CD14-positive monocyte (primary cell): ENCODE data around the gene SPATA46. TPM values are rescaled to one million over a fixed set of nuclear protein-coding genes. Genes with fewer than 3 reads are reported as not detected.

Source experiments
- DNase-seq, 3 donors: peaks; one replicate each; pipeline ENCODE4 v3.0.0-alpha.2; 2011 to 2022
- H2AFZ ChIP-seq: 2 replicates; pipeline ENCODE4 v1.6.0; 2012; ENCODE audit warnings: mild to moderate bottlenecking, low read depth, low read length, inconsistent platforms; ENCODE audit not compliant: insufficient read depth, poor library complexity, severe bottlenecking
- H3K27ac ChIP-seq, 2 donors: 1 replicate in 1 of 2; 2 replicates in 1 of 2; pipeline ENCODE4 v1.5.1; 2012 to 2013; ENCODE audit warnings: low read length in 2 of 2, control low read depth in 1 of 2, inconsistent platforms in 1 of 2, low read depth in 1 of 2, mild to moderate bottlenecking in 1 of 2
- H3K27me3 ChIP-seq, 2 donors: one replicate each; pipeline versions ENCODE4 v1.6.0 to v1.6.1; 2011 to 2013; ENCODE audit warnings: low read length in 2 of 2; ENCODE audit not compliant: control insufficient read depth in 2 of 2, insufficient read depth in 2 of 2
- H3K36me3 ChIP-seq, 2 donors: replicated peaks in 1 of 2; 1 replicate in 1 of 2; 2 replicates in 1 of 2; pipeline versions ENCODE4 v1.5.1 to v1.6.1; 2012 to 2013; ENCODE audit warnings: low read length in 2 of 2, control low read depth in 1 of 2, inconsistent platforms in 1 of 2, mild to moderate bottlenecking in 1 of 2; ENCODE audit not compliant: insufficient read depth in 2 of 2, control insufficient read depth in 1 of 2
- H3K4me1 ChIP-seq, 2 donors: 1 replicate in 1 of 2; 2 replicates in 1 of 2; pipeline versions ENCODE4 v1.5.1 to v1.6.1; 2012 to 2013; ENCODE audit warnings: low read length in 2 of 2, control low read depth in 1 of 2, inconsistent platforms in 1 of 2, mild to moderate bottlenecking in 1 of 2, moderate library complexity in 1 of 2; ENCODE audit not compliant: insufficient read depth in 2 of 2, control insufficient read depth in 1 of 2
- H3K4me2 ChIP-seq: replicated peaks from 2 replicates; pipeline ENCODE3; 2012; ENCODE audit warnings: low read length, moderate library complexity, mild to moderate bottlenecking; ENCODE audit not compliant: poor library complexity, severe bottlenecking; ENCODE audit errors: extremely low read depth
- H3K4me3 ChIP-seq, 3 experiments: fragments of 200-600 bp in 1 of 3; sonication (generic) in 1 of 3; replicated peaks in 1 of 3; 1 replicate in 2 of 3; 2 replicates in 1 of 3; pipeline ENCODE4 v1.5.1; 2011 to 2013; ENCODE audit warnings: low read length in 3 of 3, mild to moderate bottlenecking in 3 of 3, control low read depth in 2 of 3, low read depth in 2 of 3, inconsistent platforms in 1 of 3, moderate library complexity in 1 of 3
- H3K79me2 ChIP-seq: 2 replicates; pipeline ENCODE4 v1.6.0; 2012; ENCODE audit warnings: mild to moderate bottlenecking, control low read depth, inconsistent platforms, low read length, moderate library complexity; ENCODE audit not compliant: insufficient read depth
- H3K9ac ChIP-seq: 2 replicates; pipeline ENCODE4 v1.6.0; 2017; ENCODE audit warnings: low read length, mild to moderate bottlenecking; ENCODE audit not compliant: insufficient read depth, poor library complexity, severe bottlenecking
- H3K9me3 ChIP-seq, 2 donors: replicated peaks in 1 of 2; 1 replicate in 1 of 2; 2 replicates in 1 of 2; pipeline versions ENCODE4 v1.5.1 to v1.6.1; 2012 to 2013; ENCODE audit warnings: low read length in 2 of 2, control low read depth in 1 of 2; ENCODE audit not compliant: control insufficient read depth in 1 of 2, insufficient read depth in 1 of 2
- H4K20me1 ChIP-seq: 2 replicates; pipeline ENCODE4 v1.6.0; 2012; ENCODE audit warnings: mild to moderate bottlenecking, low read length, control low read depth, moderate library complexity; ENCODE audit not compliant: insufficient read depth
- H3K27ac Mint-ChIP-seq, 7 donors: one replicate each; pipeline ENCODE4 v1.8.0; 2020; ENCODE audit warnings: mild to moderate bottlenecking in 7 of 7, mixed read lengths in 7 of 7, moderate library complexity in 6 of 7, inconsistent platforms in 2 of 7
- H3K27me3 Mint-ChIP-seq, 3 donors: one replicate each; pipeline ENCODE4 v1.8.0; 2021 to 2022; ENCODE audit warnings: low read depth in 3 of 3, mild to moderate bottlenecking in 3 of 3, mixed read lengths in 3 of 3, moderate library complexity in 3 of 3, inconsistent platforms in 1 of 3
- H3K36me3 Mint-ChIP-seq, 2 donors: one replicate each; pipeline ENCODE4 v1.8.0; 2020; ENCODE audit warnings: mixed read lengths in 2 of 2, inconsistent platforms in 1 of 2, mild to moderate bottlenecking in 1 of 2
- H3K4me1 Mint-ChIP-seq: one replicate; pipeline ENCODE4 v1.8.0; 2020; ENCODE audit warnings: mild to moderate bottlenecking, mixed read lengths
- H3K4me3 Mint-ChIP-seq, 2 donors: one replicate each; pipeline ENCODE4 v1.8.0; 2020; ENCODE audit warnings: mild to moderate bottlenecking in 2 of 2, mixed read lengths in 2 of 2, moderate library complexity in 1 of 2
- H3K9me3 Mint-ChIP-seq, 7 donors: one replicate each; pipeline ENCODE4 v1.8.0; 2020 to 2022; ENCODE audit warnings: mixed read lengths in 7 of 7, mild to moderate bottlenecking in 6 of 7, moderate library complexity in 6 of 7, inconsistent platforms in 2 of 7
- CTCF ChIP-seq: fragments of 200-600 bp; IDR thresholded peaks from one replicate; pipeline ENCODE4 v1.8.0; 2022; ENCODE audit warnings: antibody characterized with exemption, mild to moderate bottlenecking
- WGBS: methylation state at CpG from one replicate; pipeline ENCODE4 v1.1.5; 2013; ENCODE audit warnings: missing lambda C conversion rate; ENCODE audit not compliant: insufficient coverage; 5-methylcytosine and 5-hydroxymethylcytosine counted together
- intact Hi-C, 2 donors: fragments of 100-400 bp; cut with micrococcal nuclease; formaldehyde crosslinking; loops; one replicate each; pipeline versions ENCODE4 v1.15.0 to v1.15.1; 2023
- polyA plus RNA-seq, 3 donors: library from polyadenylated mRNA; depleted of rRNA in 1 of 3; unstranded in 2 of 3; stranded (reverse) in 1 of 3; fragments of 300-500 nt in 2 of 3; fragments of >200 nt in 1 of 3; fragmentation: Illumina TruSeq in 2 of 3; gene quantifications; 1 replicate in 2 of 3; 2 replicates in 1 of 3; pipeline ENCODE4 v1.2.3, GENCODE V29; 2012 to 2021

The SPATA46 gene
- polyA plus RNA-seq, 3 donors, result not detected

GRCh38 chr1:162347281-162347680 is 29.4 kb downstream of the SPATA46 start:
- WGBS, result no CpG with 5 or more reads among the region's 3 CpGs
- Mint-ChIP-seq H3K27me3 (peaks cover 0 to 7% (median 0%) of the 10 kb centered on the region in 3 donors), H3K27ac (no peak overlapping the region), H3K9me3 (no peaks in the 10 kb centered on the region), H3K4me3 (no peak overlapping the region), H3K36me3 (no peaks in the 10 kb centered on the region), H3K4me1 (peaks cover 38% of the 10 kb centered on the region)
- Histone ChIP-seq H3K79me2 (no peaks in the 10 kb centered on the region), H3K27ac (no peak overlapping the region), H3K4me2 (no peak overlapping the region), H3K4me3 (no peak overlapping the region), H3K9ac (no peak overlapping the region), H3K9me3 (no peaks in the 10 kb centered on the region), H2AFZ (no peak overlapping the region), H3K27me3 (no peaks in the 10 kb centered on the region), H4K20me1 (no peaks in the 10 kb centered on the region), H3K36me3 (no peaks in the 10 kb centered on the region), H3K4me1 (peaks cover 37 to 44% of the 10 kb centered on the region in 2 donors)
- intact Hi-C loops, result no loop called here
- no peak for DNase-seq
- no peak for TF ChIP-seq CTCF

- Histone ChIP-seq H4K20me1 (no peaks in the 10 kb centered on the region), H3K4me2 (peak overlapping the region; percentile 20), H3K79me2 (no peaks in the 10 kb centered on the region), H2AFZ (no peak overlapping the region), H3K36me3 (no peaks in the 10 kb centered on the region), H3K4me3 (no peak overlapping the region), H3K9ac (no peak overlapping the region), H3K9me3 (no peaks in the 10 kb centered on the region), H3K27me3 (no peaks in the 10 kb centered on the region), H3K27ac (peak overlapping the region in 1 of 2 donors; percentile 71), H3K4me1 (peaks cover 14 to 16% of the 10 kb centered on the region in 2 donors)
- H3K27ac Mint-ChIP-seq, result peak overlapping the region in 3 of 7 donors; percentile 2 to 78 (median 58)
- H3K9me3 Mint-ChIP-seq, result no peaks in the 10 kb centered on the region
- H3K27me3 Mint-ChIP-seq, result peaks cover 0 to 7% (median 0%) of the 10 kb centered on the region in 3 donors
- no peak overlapping the region for H3K4me3 Mint-ChIP-seq
- H3K4me1 Mint-ChIP-seq, result peaks cover 15% of the 10 kb centered on the region
- 40% methylated on average over 1 of the region's 5 CpGs for WGBS
- DNase-seq, result no peak
- intact Hi-C loops, result no loop called here
- TF ChIP-seq CTCF, result no peak
- H3K36me3 Mint-ChIP-seq, result peaks cover 0 to 2% of the 10 kb centered on the region in 2 donors
Measured at GRCh38 chr1:162343470-162343869, 33.2 kb downstream of the SPATA46 start.
